GM12874 (cell line): ENCODE data around the gene PNPO.

Experiments used
- CTCF ChIP-seq: IDR thresholded peaks from 2 replicates; pipeline ENCODE4 v1.5.1; 2011; ENCODE audit warnings: low read depth, mild to moderate bottlenecking, control low read depth, low read length, moderate library complexity; ENCODE audit not compliant: insufficient read depth

The PNPO gene

GRCh38 chr17:47924785-47925677 is 16.3 kb upstream of the PNPO start:
- TF ChIP-seq CTCF, result no peak

GRCh38 chr17:47925678-47925988 is 15.7 kb upstream of the PNPO start:
- no peak for TF ChIP-seq CTCF

- TF ChIP-seq CTCF, result no peak
Measured at GRCh38 chr17:47927821-47928400, 13.5 kb upstream of the PNPO start.

- no peak for TF ChIP-seq CTCF
Measured at GRCh38 chr17:47928415-47928814, 13.0 kb upstream of the PNPO start.

GRCh38 chr17:47929218-47930000 is 12.0 kb upstream of the PNPO start:
- no peak for TF ChIP-seq CTCF

GRCh38 chr17:47931848-47932247 is 9.5 kb upstream of the PNPO start:
- TF ChIP-seq CTCF, result no peak

- no peak for TF ChIP-seq CTCF
Measured at GRCh38 chr17:47934856-47935255, 6.5 kb upstream of the PNPO start.
